DND-41 (cell line): ENCODE data around the gene BCCIP.

Experiments used
- ATAC-seq: fragments of 200-7000 bp; cut with Tn5 transposase; 3 replicates; pipeline ENCODE4 v1.9.1; 2021; ENCODE audit warnings: low read depth; ENCODE audit not compliant: insufficient read depth
- DNase-seq: peaks from one replicate; pipeline ENCODE4 v3.0.0-alpha.2; 2020
- H2AFZ ChIP-seq: 2 replicates; pipeline ENCODE4 v1.6.0; 2012; ENCODE audit warnings: low read depth, low read length
- H3K27ac ChIP-seq: 2 replicates; pipeline ENCODE4 v1.5.1; 2012; ENCODE audit warnings: low read length, inconsistent platforms
- H3K27me3 ChIP-seq: fragments of 200-600 bp; sonication (generic); 2 replicates; pipeline ENCODE4 v1.6.0; 2012; ENCODE audit warnings: low read length, mild to moderate bottlenecking, inconsistent platforms; ENCODE audit not compliant: insufficient read depth, poor library complexity
- H3K36me3 ChIP-seq: 2 replicates; pipeline ENCODE4 v1.5.1; 2012; ENCODE audit warnings: low read length, inconsistent platforms; ENCODE audit not compliant: insufficient read depth
- H3K4me1 ChIP-seq: 2 replicates; pipeline ENCODE4 v1.5.1; 2012; ENCODE audit warnings: mild to moderate bottlenecking, low read length; ENCODE audit not compliant: insufficient read depth
- H3K4me2 ChIP-seq: 2 replicates; pipeline ENCODE4 v1.6.0; 2012; ENCODE audit warnings: mild to moderate bottlenecking, moderate library complexity, low read length, inconsistent platforms; ENCODE audit not compliant: insufficient read depth
- H3K4me3 ChIP-seq, 2 experiments: fragments of 200-600 bp in 1 of 2; shearing (Covaris generic) in 1 of 2; 2 replicates each; pipeline ENCODE4 v1.5.1; 2012 to 2016; ENCODE audit warnings: inconsistent platforms in 2 of 2, low read length in 2 of 2, mild to moderate bottlenecking in 2 of 2, low read depth in 1 of 2, moderate library complexity in 1 of 2
- H3K79me2 ChIP-seq: 2 replicates; pipeline ENCODE4 v1.6.0; 2012; ENCODE audit warnings: low read length, inconsistent platforms; ENCODE audit not compliant: insufficient read depth
- H3K9ac ChIP-seq: 2 replicates; pipeline ENCODE4 v1.6.0; 2012; ENCODE audit warnings: low read depth, mild to moderate bottlenecking, inconsistent platforms, low read length, moderate library complexity
- H3K9me3 ChIP-seq: 2 replicates; pipeline ENCODE4 v1.5.1; 2012; ENCODE audit warnings: low read length, moderate library complexity, mild to moderate bottlenecking, inconsistent platforms; ENCODE audit not compliant: insufficient read depth, severe bottlenecking
- H4K20me1 ChIP-seq: 2 replicates; pipeline ENCODE4 v1.6.0; 2012; ENCODE audit warnings: low read length; ENCODE audit not compliant: insufficient read depth
- EZH2 ChIP-seq: IDR thresholded peaks from 3 replicates; pipeline ENCODE4 v1.6.1; 2012; ENCODE audit warnings: borderline replicate concordance, low read depth, mild to moderate bottlenecking, moderate library complexity, low read length, inconsistent platforms; ENCODE audit not compliant: severe bottlenecking
- TF ChIP-seq, protein P1 (sequence below): IDR thresholded peaks from 2 replicates; pipeline ENCODE4 v1.5.1; 2012; ENCODE audit warnings: borderline replicate concordance, low read length, moderate library complexity, mild to moderate bottlenecking; ENCODE audit not compliant: poor library complexity, severe bottlenecking; ENCODE audit errors: extremely low read depth

BCCIP gene

DNA sequence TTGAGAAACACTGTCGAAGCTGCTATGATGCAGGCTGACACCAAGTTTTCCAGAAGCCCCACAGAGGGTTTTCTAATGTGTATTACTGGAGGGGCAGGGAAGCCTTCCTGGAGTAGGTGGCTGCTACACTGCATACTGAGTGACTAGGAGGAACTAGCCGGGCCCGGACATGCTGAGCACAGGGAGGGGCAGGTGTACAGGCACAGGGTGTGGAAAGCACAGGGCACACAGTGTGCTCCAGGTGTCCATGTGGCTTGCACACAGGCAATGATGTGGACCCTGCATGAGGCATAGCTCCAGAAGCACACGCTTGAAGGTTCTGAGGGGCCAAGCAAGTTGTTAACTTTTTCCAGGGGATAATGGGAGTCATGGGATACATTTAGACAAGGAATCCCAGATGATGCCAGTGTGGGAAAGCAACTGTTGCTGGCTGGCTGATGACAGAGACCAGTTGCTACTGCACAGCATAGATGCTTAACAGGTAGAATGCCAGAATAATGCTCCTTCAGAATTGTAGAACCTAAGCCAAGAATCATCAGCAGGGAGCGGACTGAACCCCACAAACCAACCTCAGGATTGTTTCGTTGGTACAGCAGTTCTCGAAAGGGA, 43.2 kb downstream of the BCCIP start:
- Histone ChIP-seq H3K27ac (no peak overlapping the region), H3K4me2 (no peak overlapping the region), H3K4me3 (no peak overlapping the region), H3K4me1 (no peaks in the 10 kb centered on the region), H2AFZ (no peak overlapping the region), H3K9me3 (no peaks in the 10 kb centered on the region), H3K36me3 (no peaks in the 10 kb centered on the region), H3K79me2 (no peaks in the 10 kb centered on the region), H4K20me1 (no peaks in the 10 kb centered on the region), H3K27me3 (no peaks in the 10 kb centered on the region), H3K9ac (no peak overlapping the region)
- ATAC-seq (no peak), DNase-seq (no peak)
- TF ChIP-seq, protein P1, sequence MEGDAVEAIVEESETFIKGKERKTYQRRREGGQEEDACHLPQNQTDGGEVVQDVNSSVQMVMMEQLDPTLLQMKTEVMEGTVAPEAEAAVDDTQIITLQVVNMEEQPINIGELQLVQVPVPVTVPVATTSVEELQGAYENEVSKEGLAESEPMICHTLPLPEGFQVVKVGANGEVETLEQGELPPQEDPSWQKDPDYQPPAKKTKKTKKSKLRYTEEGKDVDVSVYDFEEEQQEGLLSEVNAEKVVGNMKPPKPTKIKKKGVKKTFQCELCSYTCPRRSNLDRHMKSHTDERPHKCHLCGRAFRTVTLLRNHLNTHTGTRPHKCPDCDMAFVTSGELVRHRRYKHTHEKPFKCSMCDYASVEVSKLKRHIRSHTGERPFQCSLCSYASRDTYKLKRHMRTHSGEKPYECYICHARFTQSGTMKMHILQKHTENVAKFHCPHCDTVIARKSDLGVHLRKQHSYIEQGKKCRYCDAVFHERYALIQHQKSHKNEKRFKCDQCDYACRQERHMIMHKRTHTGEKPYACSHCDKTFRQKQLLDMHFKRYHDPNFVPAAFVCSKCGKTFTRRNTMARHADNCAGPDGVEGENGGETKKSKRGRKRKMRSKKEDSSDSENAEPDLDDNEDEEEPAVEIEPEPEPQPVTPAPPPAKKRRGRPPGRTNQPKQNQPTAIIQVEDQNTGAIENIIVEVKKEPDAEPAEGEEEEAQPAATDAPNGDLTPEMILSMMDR, result no peak
- TF ChIP-seq EZH2, result no peak

DNA sequence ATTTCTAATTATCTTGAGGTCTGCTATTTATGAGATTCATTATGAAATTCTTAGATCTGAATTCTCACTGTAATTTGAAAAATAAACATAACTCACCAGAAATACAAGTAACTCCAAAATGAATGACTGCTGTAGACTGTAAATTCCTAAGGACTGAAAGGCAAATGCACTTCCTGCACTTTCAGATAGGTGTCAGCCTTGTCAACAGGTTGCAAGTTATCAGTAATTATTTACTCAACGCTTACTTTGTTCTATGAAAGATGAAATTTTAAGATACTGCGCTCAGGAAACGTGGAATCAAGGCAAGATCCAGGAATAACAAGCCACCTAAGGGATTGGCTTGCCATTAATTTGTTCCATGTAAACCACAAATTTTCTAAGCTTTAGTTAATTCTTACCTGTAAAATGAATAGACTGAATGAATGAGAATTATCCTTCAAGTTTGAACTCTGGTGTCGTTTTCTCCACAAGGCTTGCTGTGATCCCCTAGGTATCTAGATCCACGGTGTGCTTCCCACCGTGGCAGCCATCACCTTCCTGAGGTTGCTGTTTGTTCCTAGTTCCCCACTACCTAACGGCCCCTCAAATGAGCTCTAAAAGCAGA, 45.1 kb downstream of the BCCIP start:
- Histone ChIP-seq H4K20me1 (no peaks in the 10 kb centered on the region), H3K4me2 (no peak overlapping the region), H3K36me3 (no peaks in the 10 kb centered on the region), H3K9ac (no peak overlapping the region), H3K4me1 (no peaks in the 10 kb centered on the region), H3K27me3 (no peaks in the 10 kb centered on the region), H3K4me3 (no peak overlapping the region), H2AFZ (no peak overlapping the region), H3K9me3 (no peaks in the 10 kb centered on the region), H3K27ac (no peak overlapping the region), H3K79me2 (no peaks in the 10 kb centered on the region)
- peak; percentile 15 for DNase-seq
- peak; percentile 45; the same call in 1 of the 3 replicates for ATAC-seq
- TF ChIP-seq, protein P1, result peak; percentile 83
- no peak for TF ChIP-seq EZH2

DNA sequence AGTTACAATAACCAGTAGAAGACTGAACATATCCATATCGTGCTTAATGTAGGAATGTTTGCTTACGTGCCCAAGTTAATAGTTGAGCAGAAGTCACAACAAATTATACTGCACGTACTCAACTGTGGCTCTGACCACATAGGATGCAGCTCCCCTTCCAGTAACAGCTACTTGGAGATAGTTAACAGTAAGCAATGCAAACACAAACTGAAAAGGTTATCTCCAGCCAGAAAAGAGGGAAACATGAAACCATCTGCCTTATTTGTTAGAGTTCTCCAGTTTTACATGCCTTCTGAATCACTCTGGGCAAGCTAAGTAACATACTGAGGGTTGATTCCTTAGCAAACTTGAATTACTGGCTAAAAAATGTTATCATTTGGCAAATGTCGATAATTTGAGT, 48.0 kb downstream of the BCCIP start:
- Histone ChIP-seq H3K9me3 (peaks cover 7% of the 10 kb centered on the region), H2AFZ (no peak overlapping the region), H3K79me2 (no peaks in the 10 kb centered on the region), H4K20me1 (no peaks in the 10 kb centered on the region), H3K27me3 (no peaks in the 10 kb centered on the region), H3K9ac (no peak overlapping the region), H3K4me1 (no peaks in the 10 kb centered on the region), H3K36me3 (no peaks in the 10 kb centered on the region), H3K4me3 (no peak overlapping the region), H3K4me2 (no peak overlapping the region), H3K27ac (no peak overlapping the region)
- ATAC-seq, result no peak
- DNase-seq, result no peak
- no peak for TF ChIP-seq EZH2
- TF ChIP-seq, protein P1, result no peak
